ENCODE results near the gene SLC6A6.

DNA sequence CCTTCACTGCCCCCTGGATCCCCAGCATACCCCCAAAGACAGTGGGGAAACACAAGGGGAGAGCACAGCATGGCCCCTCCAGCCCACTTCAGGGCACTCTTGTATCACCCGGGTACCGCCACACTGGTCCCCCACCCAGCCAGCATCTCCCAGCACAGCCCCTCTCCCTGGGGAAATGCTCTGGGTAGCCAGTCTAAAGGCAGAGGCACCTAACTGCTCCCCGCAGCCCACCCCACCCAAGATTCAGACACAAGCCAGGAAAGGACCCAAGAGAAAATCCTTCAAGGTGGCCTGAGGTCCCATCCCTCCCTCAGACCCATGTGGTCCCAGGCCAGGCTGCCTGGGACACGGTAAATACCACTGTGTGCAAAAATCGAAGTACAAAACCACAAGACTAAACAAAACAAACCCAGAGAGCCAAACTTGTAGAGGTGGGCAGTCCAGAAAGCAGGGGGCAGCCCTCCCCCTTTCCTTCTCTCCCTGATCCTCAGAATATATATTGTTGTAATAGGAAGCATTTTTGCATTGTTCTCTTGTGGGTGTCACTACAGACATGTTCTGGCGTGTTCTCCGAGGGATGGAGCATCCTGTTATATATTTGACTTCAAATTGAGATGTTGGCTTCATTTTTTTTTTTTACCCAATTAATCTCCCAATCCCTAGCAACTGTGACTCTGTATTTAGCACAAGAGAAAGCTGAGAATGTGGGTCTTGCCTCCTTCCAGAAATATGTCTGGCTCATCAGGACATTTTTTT, 86.1 kb downstream of the SLC6A6 start:
- TF ChIP-seq, protein P1, sequence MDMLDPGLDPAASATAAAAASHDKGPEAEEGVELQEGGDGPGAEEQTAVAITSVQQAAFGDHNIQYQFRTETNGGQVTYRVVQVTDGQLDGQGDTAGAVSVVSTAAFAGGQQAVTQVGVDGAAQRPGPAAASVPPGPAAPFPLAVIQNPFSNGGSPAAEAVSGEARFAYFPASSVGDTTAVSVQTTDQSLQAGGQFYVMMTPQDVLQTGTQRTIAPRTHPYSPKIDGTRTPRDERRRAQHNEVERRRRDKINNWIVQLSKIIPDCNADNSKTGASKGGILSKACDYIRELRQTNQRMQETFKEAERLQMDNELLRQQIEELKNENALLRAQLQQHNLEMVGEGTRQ (IDR thresholded peaks at IDR 0.05; ENCODE audit: borderline replicate concordance, low read depth, low read length) = no peak
- TF ChIP-seq MEF2A (IDR thresholded peaks at IDR 0.05; ENCODE audit: borderline replicate concordance, low read depth) (no peak), EP300 (IDR thresholded peaks at IDR 0.05; ENCODE audit: borderline replicate concordance in 1 of 2, low read depth in 1 of 2, low read length in 1 of 2) (no peak), RAD21 (IDR thresholded peaks at IDR 0.05; ENCODE audit: low read length) (no peak), SIN3A (IDR thresholded peaks at IDR 0.05; ENCODE audit: borderline replicate concordance, low read depth, low read length) (no peak)
- TF ChIP-seq, protein P2, sequence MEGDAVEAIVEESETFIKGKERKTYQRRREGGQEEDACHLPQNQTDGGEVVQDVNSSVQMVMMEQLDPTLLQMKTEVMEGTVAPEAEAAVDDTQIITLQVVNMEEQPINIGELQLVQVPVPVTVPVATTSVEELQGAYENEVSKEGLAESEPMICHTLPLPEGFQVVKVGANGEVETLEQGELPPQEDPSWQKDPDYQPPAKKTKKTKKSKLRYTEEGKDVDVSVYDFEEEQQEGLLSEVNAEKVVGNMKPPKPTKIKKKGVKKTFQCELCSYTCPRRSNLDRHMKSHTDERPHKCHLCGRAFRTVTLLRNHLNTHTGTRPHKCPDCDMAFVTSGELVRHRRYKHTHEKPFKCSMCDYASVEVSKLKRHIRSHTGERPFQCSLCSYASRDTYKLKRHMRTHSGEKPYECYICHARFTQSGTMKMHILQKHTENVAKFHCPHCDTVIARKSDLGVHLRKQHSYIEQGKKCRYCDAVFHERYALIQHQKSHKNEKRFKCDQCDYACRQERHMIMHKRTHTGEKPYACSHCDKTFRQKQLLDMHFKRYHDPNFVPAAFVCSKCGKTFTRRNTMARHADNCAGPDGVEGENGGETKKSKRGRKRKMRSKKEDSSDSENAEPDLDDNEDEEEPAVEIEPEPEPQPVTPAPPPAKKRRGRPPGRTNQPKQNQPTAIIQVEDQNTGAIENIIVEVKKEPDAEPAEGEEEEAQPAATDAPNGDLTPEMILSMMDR (IDR thresholded peaks at IDR 0.05) = no peak

All from SK-N-SH (cell line).